AG09309 (cell line): ENCODE measurements around the gene ASCC3.
"Not testable (repeated sequence)": the region's sequence is repeated elsewhere in the genome, so short reads cannot be mapped to it uniquely, and the experiment has no call there.

Experiments used
- DNase-seq: peaks from one replicate; pipeline ENCODE4 v3.0.0-alpha.2; 2010; ENCODE audit warnings: low read depth
- H3K4me3 ChIP-seq: 2 replicates; pipeline ENCODE4 v1.5.1; 2011; ENCODE audit warnings: mild to moderate bottlenecking, low read depth, low read length, moderate library complexity; ENCODE audit not compliant: control insufficient read depth
- CTCF ChIP-seq: IDR thresholded peaks from 2 replicates; pipeline ENCODE4 v1.5.1; 2011; ENCODE audit warnings: mild to moderate bottlenecking, low read depth, low read length, inconsistent platforms; ENCODE audit not compliant: insufficient read depth, control insufficient read depth; ENCODE audit errors: missing control alignments

The ASCC3 gene

GRCh38 chr6:100846276-100846675 lies 34.9 kb downstream of the ASCC3 start:
- no peak for TF ChIP-seq CTCF
- H3K4me3 ChIP-seq, result no peak overlapping the region
- no peak for DNase-seq

- no peak for TF ChIP-seq CTCF
- DNase-seq, result no peak
- no peak overlapping the region for H3K4me3 ChIP-seq
Measured at GRCh38 chr6:100845676-100846075, 35.5 kb downstream of the ASCC3 start.

GRCh38 chr6:100839419-100839818 lies 41.7 kb downstream of the ASCC3 start:
- no peak overlapping the region for H3K4me3 ChIP-seq
- TF ChIP-seq CTCF, result no peak

GRCh38 chr6:100838011-100838410 lies 43.1 kb downstream of the ASCC3 start:
- DNase-seq, result no peak
- no peak for TF ChIP-seq CTCF
- H3K4me3 ChIP-seq, result no peak overlapping the region

More at GRCh38 chr6:100839419-100839818, 41.7 kb downstream of the ASCC3 start:
- no peak for DNase-seq

- TF ChIP-seq CTCF, result no peak
- H3K4me3 ChIP-seq, result no peak overlapping the region
- DNase-seq, result peak; percentile 4
Measured at GRCh38 chr6:100833972-100834574, 47.1 kb downstream of the ASCC3 start.

GRCh38 chr6:100829077-100829595 lies 52.0 kb downstream of the ASCC3 start:
- H3K4me3 ChIP-seq, result not testable (repeated sequence)

GRCh38 chr6:100823041-100823440 lies 58.1 kb downstream of the ASCC3 start:
- TF ChIP-seq CTCF, result no peak
- H3K4me3 ChIP-seq, result no peak overlapping the region
- DNase-seq, result no peak

More at GRCh38 chr6:100829077-100829595, 52.0 kb downstream of the ASCC3 start:
- DNase-seq, result not testable (repeated sequence)
